Caco-2 (cell line): ENCODE results near the gene PDE4D. TPM values are rescaled to one million over a fixed set of nuclear protein-coding genes. Genes with fewer than 3 reads are reported as not detected.

Source experiments
- BruUV-seq: library from RNA; stranded (reverse); fragments of 400-500 nt; replicated peaks from 2 replicates; lab custom pipeline; 2021; lab: Mats Ljungman, UMichigan
- CTCF ChIA-PET: fragments of 300-600 bp; sonication (Branson Sonifier 250); formaldehyde crosslinking; loops from one replicate; lab custom pipeline; 2022; ENCODE audit warnings: antibody characterized with exemption; lab: Charles Lee
- POLR2A ChIA-PET: fragments of 300-600 bp; sonication (Branson Sonifier 250); formaldehyde crosslinking; loops from one replicate; lab custom pipeline; 2022; ENCODE audit warnings: antibody characterized with exemption; lab: Charles Lee
- DNase-seq, 2 experiments: peaks; one replicate each; pipeline versions ENCODE4 v3.0.0 to v3.0.0-alpha.2; 2020 to 2022
- H3K27me3 ChIP-seq: replicated peaks from 2 replicates; pipeline ENCODE4 v1.6.0; 2011; ENCODE audit warnings: low read length; ENCODE audit not compliant: control insufficient read depth, insufficient read depth
- H3K36me3 ChIP-seq: 2 replicates; pipeline ENCODE4 v1.5.1; 2011; ENCODE audit warnings: low read length; ENCODE audit not compliant: control insufficient read depth, insufficient read depth
- H3K4me1 ChIP-seq: fragments of 250-450 bp; sonication (Bioruptor Pico); 2 replicates; pipeline ENCODE4 v1.5.1; 2020; ENCODE audit warnings: mild to moderate bottlenecking
- H3K4me3 ChIP-seq: 2 replicates; pipeline ENCODE4 v1.5.1; 2011; ENCODE audit warnings: low read depth, mild to moderate bottlenecking, control low read depth, low read length
- H3K9me3 ChIP-seq: fragments of 250-450 bp; sonication (Bioruptor Pico); 2 replicates; pipeline ENCODE4 v1.5.1; 2020; ENCODE audit warnings: mild to moderate bottlenecking, moderate library complexity
- H3K27ac Mint-ChIP-seq: one replicate; pipeline ENCODE4 v1.8.0; 2022; ENCODE audit warnings: mixed read lengths; ENCODE audit not compliant: unreplicated experiment
- H3K27me3 Mint-ChIP-seq: one replicate; pipeline ENCODE4 v1.8.0; 2022; ENCODE audit warnings: mixed read lengths; ENCODE audit not compliant: insufficient read depth, unreplicated experiment
- H3K36me3 Mint-ChIP-seq: one replicate; pipeline ENCODE4 v1.8.0; 2022; ENCODE audit warnings: mild to moderate bottlenecking, mixed read lengths; ENCODE audit not compliant: insufficient read depth, unreplicated experiment
- H3K4me1 Mint-ChIP-seq: one replicate; pipeline ENCODE4 v1.8.0; 2022; ENCODE audit warnings: low read depth, mixed read lengths; ENCODE audit not compliant: unreplicated experiment
- H3K4me3 Mint-ChIP-seq: one replicate; pipeline ENCODE4 v1.8.0; 2022; ENCODE audit warnings: mild to moderate bottlenecking, moderate library complexity, mixed read lengths; ENCODE audit not compliant: unreplicated experiment
- H3K9me3 Mint-ChIP-seq: one replicate; pipeline ENCODE4 v1.8.0; 2022; ENCODE audit warnings: mixed read lengths; ENCODE audit not compliant: unreplicated experiment
- intact Hi-C: fragments of 100-400 bp; cut with micrococcal nuclease; formaldehyde crosslinking; loops from one replicate; pipeline ENCODE4 v1.10.0; 2022; ENCODE audit not compliant: unreplicated experiment
- total RNA-seq: library from RNA; stranded (reverse); gene quantifications from 2 replicates; pipeline ENCODE4 v1.2.3, GENCODE V29; 2022
- TF ChIP-seq, protein P1 (sequence below), 2 experiments: fragments of 200-600 bp in 1 of 2; IDR thresholded peaks; 1 replicate in 1 of 2; 2 replicates in 1 of 2; pipeline versions ENCODE4 v1.5.1 to v1.8.0; 2011 to 2022; ENCODE audit warnings: antibody characterized with exemption in 1 of 2, control low read depth in 1 of 2, inconsistent platforms in 1 of 2, low read depth in 1 of 2, low read length in 1 of 2, mild to moderate bottlenecking in 1 of 2, moderate library complexity in 1 of 2; ENCODE audit not compliant: insufficient read depth in 1 of 2, severe bottlenecking in 1 of 2, unreplicated experiment in 1 of 2

The PDE4D gene
- total RNA-seq, 1 experiment from 2014 or later: 89.8 TPM

DNA sequence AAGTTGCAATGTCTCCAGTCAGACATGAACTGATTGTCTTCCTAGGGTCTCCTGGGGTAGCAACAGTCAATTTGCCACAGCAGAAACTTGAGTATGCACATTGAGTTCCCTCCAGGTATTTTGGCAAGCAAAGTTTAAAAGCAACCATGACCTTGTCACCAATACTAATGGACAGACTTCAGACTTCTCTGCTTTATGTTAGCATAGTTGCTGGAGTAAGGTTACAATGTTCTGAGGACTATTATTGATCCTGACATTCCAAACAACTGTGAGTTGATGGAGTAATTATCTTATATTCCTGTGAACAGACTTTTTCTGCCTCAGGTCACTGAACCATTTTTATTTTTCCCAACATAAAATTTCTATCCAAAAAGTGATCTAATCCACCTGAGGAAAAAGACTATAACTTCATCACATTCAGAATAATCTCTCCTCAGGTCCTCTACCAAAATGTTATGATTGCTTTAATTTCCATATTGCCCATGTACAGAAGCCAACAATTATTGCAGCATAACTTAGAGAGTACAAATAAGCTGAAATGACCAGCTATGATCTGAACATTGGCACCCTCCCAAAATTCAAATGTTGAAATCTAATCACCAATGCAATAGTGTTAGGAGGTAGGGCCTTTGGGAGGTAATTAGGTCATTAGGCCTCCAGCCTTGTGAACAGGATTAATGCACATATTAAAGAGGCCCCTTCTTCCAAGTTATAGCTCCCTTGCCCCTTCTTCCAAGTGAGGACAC, 228.3 kb downstream of the PDE4D start:
- peaks cover 5% of the 10 kb centered on the region for H3K27me3 Mint-ChIP-seq
- DNase-seq: no peak
- Histone ChIP-seq H3K4me1 (peaks cover 17% of the 10 kb centered on the region), H3K36me3 (no peaks in the 10 kb centered on the region), H3K4me3 (no peak overlapping the region), H3K9me3 (no peaks in the 10 kb centered on the region), H3K27me3 (no peaks in the 10 kb centered on the region)
- peaks cover 10% of the 10 kb centered on the region for H3K9me3 Mint-ChIP-seq
- intact Hi-C loops: no loop called here
- TF ChIP-seq, protein P1, sequence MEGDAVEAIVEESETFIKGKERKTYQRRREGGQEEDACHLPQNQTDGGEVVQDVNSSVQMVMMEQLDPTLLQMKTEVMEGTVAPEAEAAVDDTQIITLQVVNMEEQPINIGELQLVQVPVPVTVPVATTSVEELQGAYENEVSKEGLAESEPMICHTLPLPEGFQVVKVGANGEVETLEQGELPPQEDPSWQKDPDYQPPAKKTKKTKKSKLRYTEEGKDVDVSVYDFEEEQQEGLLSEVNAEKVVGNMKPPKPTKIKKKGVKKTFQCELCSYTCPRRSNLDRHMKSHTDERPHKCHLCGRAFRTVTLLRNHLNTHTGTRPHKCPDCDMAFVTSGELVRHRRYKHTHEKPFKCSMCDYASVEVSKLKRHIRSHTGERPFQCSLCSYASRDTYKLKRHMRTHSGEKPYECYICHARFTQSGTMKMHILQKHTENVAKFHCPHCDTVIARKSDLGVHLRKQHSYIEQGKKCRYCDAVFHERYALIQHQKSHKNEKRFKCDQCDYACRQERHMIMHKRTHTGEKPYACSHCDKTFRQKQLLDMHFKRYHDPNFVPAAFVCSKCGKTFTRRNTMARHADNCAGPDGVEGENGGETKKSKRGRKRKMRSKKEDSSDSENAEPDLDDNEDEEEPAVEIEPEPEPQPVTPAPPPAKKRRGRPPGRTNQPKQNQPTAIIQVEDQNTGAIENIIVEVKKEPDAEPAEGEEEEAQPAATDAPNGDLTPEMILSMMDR (IDR thresholded peaks at IDR 0.05; ENCODE audit: insufficient read depth in 1 of 2, low read depth in 1 of 2, low read length in 1 of 2, severe bottlenecking in 1 of 2, unreplicated experiment in 1 of 2): no peak
- no TSS peak for BruUV-seq
- peaks cover 7% of the 10 kb centered on the region for H3K4me1 Mint-ChIP-seq
- no peak overlapping the region for H3K27ac Mint-ChIP-seq
- H3K36me3 Mint-ChIP-seq: no peaks in the 10 kb centered on the region
- POLR2A ChIA-PET: no interaction called here
- CTCF ChIA-PET: no interaction called here
- H3K4me3 Mint-ChIP-seq: no peak overlapping the region

DNA sequence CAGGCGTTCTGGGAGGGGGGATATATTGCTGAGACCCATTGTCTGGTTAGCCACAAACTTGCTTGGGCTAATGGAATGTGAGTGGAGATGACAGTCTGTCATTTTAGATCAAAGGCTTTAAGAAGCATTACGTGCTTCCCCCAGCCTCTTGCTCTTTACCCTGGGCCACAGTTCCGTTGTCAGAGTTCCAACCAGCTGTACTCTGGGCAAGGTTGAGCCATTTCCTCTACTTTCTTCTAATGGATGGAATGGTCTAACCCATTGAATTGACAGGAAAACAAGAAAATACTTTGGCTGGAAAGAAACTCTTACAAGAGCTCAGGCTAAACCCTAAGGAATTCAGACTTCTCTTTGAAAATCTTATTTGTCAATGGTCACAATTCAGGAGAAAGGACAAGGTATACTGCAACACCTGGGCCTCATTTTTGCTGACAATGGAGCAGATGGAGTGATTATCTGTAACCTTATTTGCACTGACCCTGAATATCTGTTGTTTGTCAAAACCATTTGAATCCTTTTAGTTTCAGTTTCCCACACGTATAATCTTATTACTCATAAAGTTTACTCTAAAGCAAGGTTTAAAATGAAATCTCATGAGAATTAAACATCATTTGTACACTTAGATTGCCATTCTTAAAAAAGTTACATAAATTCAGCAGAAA, 231.4 kb downstream of the PDE4D start:
- Mint-ChIP-seq H3K27me3 (no peaks in the 10 kb centered on the region), H3K36me3 (no peaks in the 10 kb centered on the region), H3K9me3 (no peaks in the 10 kb centered on the region), H3K4me1 (peaks cover 7% of the 10 kb centered on the region), H3K4me3 (no peak overlapping the region), H3K27ac (no peak overlapping the region)
- Histone ChIP-seq H3K4me3 (no peak overlapping the region), H3K36me3 (no peaks in the 10 kb centered on the region), H3K27me3 (no peaks in the 10 kb centered on the region), H3K4me1 (peaks cover 17% of the 10 kb centered on the region), H3K9me3 (no peaks in the 10 kb centered on the region)
- intact Hi-C loops: no loop called here
- ChIA-PET POLR2A (no interaction called here), CTCF (no interaction called here)
- no TSS peak for BruUV-seq
- DNase-seq: peak in 1 of 2 experiments; percentile 4
- TF ChIP-seq, protein P1 (IDR thresholded peaks at IDR 0.05; ENCODE audit: insufficient read depth in 1 of 2, low read depth in 1 of 2, low read length in 1 of 2, severe bottlenecking in 1 of 2, unreplicated experiment in 1 of 2): no peak

DNA sequence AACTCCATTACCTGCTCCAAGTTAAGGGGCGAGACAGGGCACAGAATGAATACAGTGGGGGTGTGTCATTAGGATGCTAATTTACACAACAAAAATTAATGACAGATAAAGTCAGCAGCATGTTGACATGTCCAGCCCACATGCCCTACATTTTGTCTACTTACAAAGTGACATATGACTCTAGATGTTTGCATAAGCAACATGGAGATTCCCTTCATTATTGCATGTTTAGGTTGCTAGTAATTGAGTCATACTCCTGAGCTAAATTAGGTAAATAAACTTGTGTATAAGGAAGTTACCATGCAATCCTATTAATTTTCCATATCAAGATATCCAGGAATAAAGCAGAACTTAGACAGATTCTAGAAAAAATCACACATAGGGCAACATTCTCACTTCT, 232.2 kb downstream of the PDE4D start:
- TF ChIP-seq, protein P1 (IDR thresholded peaks at IDR 0.05; ENCODE audit: insufficient read depth in 1 of 2, low read depth in 1 of 2, low read length in 1 of 2, severe bottlenecking in 1 of 2, unreplicated experiment in 1 of 2): no peak
- no peak for DNase-seq
- peaks cover 17% of the 10 kb centered on the region for H3K4me1 ChIP-seq
- no peak overlapping the region for H3K27ac Mint-ChIP-seq
- BruUV-seq: no TSS peak
- CTCF ChIA-PET: no interaction called here
- no peaks in the 10 kb centered on the region for H3K36me3 Mint-ChIP-seq
- no peaks in the 10 kb centered on the region for H3K9me3 Mint-ChIP-seq
- H3K4me1 Mint-ChIP-seq: peaks cover 7% of the 10 kb centered on the region
- no peak overlapping the region for H3K4me3 Mint-ChIP-seq
- intact Hi-C loops: no loop called here
- no peaks in the 10 kb centered on the region for H3K9me3 ChIP-seq
- no peak overlapping the region for H3K4me3 ChIP-seq
- H3K36me3 ChIP-seq: no peaks in the 10 kb centered on the region
- H3K27me3 Mint-ChIP-seq: no peaks in the 10 kb centered on the region
- POLR2A ChIA-PET: no interaction called here
- H3K27me3 ChIP-seq: no peaks in the 10 kb centered on the region
